DMS79 (cell line): ENCODE results near the gene RPP25.

Experiments
- DNase-seq: peaks from one replicate; lab custom pipeline; 2025; lab: John Stamatoyannopoulos, UW

RPP25 gene, protein sequence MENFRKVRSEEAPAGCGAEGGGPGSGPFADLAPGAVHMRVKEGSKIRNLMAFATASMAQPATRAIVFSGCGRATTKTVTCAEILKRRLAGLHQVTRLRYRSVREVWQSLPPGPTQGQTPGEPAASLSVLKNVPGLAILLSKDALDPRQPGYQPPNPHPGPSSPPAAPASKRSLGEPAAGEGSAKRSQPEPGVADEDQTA

DNA sequence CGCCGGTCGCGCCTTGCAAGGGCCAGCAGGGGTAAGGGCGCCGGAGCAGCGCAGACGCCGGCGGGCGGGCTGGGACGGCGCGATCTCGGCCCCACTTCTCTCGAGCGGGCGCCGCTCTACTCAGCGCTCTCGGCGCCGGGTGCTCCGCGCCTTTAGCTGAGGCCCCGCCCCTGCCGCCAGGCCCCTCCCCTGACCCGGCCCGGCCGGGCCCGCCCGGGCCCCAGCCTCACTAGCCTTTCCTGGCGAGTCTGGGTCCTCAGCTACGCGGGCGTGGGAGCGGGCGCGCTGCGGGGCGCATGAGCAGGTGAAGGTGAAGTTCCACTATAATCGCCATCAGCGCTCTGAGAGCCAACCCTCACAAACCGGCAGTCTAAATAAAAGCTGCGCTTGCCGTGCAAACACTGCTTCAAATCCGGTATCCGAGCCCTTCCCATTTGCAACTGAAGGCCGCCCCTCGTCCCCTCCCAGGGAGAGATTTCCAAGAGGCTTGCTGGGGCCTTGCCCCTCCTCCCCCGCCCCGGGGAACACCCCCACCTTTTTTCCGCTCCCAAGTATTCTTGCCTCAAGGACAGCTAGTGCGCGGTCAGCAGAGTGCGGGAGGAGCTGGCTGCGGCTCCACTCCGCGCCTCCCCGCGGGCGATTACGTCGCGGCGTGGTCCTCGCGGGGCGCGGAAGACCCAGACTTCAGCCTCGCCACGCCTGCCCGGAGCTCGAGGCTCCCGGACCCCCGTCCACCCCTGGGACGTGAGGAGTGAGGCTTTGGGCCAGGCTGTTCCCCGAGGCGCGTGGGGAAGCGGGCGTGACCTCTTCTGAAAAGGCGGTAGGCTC is at the start of gene RPP25:
Gene RPP25, minus strand, starts transcription at position 125 of the 828 bp plus-strand sequence. CDS start 189 bp downstream, outside the sequence.
- DNase-seq = peak; percentile 32

DNA sequence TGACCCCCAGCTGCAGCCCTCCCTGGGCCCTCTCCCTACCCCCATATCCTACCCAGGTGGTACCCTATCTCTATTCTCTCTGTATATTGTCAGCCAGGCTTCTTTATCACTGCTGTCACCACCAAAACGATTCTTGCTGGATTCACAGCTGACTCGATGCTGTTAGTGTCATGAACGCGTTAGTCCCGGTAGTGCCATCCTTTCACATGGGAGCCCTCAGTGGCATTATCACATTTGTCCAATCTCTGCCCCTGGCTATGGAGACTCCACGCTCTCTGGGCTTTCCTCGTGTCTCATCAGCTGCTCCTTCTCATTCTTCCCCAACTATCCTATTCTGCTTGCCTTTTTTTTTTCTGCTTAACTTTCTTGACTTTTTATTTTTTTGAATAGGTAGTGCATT is 45.8 kb upstream of the RPP25 start:
- DNase-seq = no peak

DNA sequence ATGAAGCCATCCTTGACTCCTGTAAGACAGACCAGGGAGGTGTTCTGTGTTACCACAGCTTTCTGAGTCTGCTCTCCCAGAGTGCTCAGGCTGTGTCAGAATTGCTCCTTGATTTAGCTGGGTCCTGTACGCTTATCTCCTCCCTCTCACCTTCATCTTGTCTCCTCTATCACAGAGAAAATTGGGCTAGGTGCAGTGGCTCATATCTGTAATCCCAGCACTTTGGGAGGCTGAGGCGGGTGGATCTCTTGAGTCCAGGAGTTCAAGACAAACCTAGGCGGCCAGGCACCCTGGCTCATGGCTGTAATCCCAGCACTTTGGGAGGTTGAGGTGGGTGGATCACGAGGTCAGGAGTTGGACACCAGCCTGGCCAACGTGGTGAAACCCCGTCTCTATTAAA is 44.7 kb upstream of the RPP25 start:
- no peak for DNase-seq

DNA sequence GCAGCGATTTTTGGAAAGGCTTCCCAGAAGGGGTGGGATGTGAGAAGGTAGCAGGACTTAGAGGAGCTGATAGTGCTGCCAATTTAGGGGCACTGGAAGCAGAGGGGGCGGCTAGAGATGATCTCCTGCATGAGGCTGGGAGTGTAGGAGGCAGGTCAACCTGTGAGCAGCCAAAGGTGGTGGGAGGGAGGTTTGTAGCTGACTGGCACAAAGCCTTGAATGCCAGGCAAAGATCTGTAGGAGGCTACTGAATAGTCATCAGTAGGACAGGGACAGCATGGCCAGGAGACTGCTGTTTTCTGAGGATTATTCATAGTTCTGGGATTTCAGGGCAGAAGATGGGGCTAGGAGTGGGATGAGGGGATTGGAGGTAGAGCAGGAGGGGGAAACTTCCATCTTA is 41.0 kb upstream of the RPP25 start:
- no peak for DNase-seq

DNA sequence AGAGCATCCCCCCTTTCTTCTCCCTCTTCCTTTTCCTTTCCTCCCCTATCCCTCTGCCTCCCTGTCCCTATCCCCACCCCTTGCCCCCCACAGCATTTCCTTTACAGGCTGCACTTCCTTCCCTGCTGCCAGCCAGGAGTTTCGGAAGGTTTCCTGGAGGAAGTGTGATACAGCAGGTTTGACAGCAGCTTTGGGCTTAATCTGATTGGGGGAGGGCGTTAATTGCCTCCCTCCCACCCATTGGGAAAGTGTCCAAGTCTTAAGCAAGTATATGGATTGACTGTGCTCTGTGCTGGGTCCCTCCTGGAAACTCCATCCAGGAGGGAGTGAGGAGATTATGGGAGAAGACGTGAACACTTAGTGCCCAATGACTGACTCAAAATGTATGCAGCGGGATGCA is 40.6 kb upstream of the RPP25 start:
- DNase-seq = no peak

DNA sequence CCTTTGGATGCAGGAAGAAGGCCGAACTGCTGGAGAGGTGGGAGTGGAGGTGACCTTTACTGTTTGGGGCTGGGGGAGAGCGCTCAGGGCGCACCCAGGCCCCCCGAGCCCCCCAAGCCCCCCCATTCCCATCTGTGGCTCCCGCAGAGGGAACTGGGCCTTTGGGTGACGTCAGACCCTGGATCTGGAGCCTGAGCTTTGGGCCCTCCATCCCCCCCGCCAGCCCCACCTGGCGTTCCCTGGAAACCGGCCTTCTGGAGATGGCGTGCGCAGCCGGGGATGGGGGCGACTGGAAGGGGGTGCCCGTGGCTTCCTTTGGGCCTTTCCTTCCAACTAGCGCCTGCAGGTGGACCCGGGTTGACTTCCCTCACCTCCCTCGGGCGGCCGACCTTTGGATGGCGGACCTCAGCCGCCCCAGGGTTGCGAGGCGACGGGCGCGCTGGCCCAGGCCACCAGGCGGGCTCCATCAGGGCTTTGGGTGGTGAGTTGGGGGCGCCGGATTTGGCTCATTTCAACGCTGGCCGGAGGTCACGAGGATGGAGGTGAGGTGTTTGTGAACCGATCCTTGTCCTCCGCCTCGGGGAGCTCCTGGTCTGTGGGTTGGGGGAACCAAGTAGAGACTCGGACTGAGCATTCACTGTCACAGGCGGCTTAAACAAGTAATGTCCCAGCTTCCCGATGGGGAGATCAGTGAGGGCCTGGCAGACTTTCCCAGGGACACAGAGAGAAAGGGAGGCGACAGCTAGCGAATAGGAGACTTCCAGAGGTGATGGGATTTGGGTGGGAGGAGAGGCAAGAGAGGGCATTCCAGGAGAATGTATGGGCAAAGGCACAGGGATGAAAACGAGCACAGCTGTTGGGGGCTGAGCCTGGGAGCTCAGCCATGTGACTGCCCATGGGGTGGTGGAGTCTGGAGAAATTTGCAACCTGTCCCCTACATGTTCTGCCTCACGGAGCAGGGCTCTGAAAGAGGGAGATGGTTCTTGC is 39.5 kb upstream of the RPP25 start:
- no peak for DNase-seq

DNA sequence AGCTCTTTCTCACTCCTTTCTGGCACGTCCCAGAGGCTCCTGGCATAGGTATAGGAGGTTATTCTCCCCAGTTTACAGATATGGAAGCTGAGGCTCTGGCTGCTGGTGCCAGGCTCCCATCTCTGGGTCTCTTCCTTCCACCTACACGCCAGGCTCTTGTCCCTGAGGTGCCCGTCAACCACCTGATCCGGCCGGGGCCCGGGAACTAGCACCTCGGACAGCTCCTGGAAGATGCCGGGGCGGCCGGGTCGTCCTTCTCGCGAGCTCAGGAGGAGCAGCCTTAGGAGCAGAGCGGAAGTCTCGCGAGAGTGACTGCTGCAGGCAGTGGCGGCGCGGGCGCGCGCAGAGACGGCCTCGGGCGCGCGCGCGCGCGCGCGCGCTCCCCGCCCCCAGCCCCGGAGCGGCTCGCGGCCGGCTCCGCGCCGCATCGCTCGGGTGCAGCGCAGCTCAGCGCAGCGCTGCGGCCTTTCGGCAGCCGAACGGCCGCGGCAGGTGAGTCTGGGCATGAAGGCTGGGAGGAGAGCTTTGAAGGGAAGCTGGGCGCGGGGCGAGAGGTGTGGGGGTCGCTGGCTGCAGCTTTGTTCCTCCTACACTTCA is 38.7 kb upstream of the RPP25 start, which contains the start of gene SCAMP5:
Gene SCAMP5, plus strand, starts transcription at position 382 of the 597 bp plus-strand sequence. CDS start 16,277 bp downstream, outside the sequence.
- DNase-seq = peak; percentile 81

DNA sequence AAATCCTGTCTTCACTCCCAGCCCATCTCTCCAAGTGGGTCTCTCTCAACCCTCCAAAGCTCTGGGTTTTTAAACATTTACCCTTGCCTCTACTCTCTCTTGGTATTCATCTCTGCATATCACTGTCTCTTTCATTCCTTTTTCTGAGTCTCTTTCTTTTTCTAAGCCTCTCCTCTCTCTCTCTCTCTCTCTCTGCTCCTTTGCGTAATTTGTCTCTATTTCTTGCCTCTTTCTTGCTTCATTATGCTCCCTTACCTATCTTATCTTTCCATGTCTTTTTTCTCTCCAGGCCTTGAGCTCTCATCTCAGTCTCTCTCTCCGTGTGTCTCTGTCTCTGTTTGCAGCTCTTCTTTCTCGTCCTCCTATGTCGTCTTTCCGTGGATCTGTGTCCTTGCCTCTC is 38.1 kb upstream of the RPP25 start:
- DNase-seq = no peak

DNA sequence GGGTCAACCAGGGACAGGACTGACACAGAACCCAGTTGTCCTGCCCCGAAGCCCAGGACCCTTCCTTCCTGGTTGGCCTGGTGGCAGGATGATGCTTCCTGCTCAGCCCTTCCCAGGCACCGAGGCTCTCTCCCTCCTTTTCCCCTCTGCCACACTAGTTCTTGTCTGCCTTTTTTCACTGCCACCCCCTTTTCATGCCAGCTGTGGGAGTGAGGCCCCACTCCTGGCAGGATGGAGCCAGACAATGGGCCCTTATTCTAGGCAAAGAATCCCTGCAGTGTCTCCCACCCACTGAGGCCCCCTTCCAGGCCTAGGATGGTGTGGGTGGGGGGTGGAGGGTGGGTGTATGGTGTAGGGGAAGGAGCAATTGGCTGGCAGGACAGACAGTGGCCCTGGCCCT is 37.7 kb upstream of the RPP25 start:
- DNase-seq = no peak

DNA sequence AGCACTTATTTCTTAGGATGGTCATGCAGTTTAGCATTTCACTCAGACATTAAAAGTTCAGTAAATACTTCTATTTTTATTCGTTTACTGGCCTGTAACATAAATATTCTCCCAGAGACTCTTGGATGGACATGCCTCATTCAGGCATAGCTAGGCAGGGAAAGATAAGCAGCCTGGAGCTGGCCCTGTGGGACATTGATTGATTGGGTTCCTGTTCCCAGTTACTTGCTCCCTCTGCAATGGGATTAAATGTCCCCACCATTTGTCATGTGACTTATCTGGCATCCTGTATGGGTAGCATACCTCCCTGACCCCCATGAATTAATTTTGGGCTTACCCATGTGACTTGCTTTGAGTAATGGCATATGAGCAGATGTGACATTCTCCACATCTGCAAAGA is 36.0 kb upstream of the RPP25 start:
- DNase-seq = no peak

DNA sequence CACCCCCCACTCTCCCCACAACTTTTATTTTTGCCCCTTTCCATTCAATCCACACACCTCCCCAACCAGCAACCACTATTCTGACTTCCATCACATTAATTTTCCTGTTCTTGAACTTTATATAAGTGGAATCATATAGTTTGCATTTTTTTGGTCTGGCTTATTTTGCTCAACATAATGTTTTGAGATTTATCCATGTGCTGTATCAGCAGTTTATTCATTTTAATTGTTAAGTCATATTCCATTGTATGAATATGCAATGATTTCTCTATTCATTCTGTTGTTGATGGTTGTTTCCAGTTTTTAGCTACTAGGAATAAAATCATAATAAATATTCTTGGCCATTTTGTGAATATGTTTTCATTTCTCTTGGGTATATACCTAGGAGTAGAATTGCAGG is 33.0 kb upstream of the RPP25 start:
- no peak for DNase-seq

DNA sequence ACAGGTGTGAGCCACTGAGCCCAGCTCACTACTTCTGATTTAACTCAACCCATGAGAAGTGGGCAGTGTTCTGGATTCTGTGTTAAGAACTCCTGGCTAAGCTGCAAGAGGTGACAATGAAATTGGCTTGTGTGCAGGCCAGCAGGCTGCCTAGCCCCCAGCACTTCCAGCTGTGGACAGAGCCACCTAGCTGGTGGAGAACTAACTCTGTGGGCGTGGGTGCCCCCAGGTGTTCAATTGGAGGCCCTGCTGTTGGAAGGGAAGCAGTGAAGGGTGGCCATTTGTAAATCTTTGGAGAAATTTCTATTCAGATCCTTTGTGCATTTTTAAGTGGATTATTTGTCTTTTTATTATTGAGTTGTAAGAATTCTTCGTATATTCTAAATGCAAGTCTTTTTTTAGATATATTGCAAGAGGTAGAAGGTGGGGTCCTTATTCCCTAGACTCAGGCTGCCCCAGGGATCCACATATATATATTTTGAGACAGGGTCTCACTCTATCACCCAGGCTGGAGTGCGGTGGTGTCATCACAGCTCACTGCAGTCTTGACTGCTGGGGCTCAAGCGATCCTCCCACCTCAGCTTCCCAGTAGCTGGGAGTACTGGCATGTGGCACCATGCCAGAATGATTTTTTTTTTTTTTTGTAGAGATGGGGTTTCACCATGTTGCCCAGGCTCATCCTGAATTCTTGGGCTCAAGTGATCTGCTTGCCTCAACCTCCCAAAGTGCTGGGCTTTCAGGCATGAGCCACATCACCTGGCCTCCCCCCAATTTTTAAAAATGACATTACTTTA is 31.6 kb upstream of the RPP25 start:
- peak; percentile 11 for DNase-seq

DNA sequence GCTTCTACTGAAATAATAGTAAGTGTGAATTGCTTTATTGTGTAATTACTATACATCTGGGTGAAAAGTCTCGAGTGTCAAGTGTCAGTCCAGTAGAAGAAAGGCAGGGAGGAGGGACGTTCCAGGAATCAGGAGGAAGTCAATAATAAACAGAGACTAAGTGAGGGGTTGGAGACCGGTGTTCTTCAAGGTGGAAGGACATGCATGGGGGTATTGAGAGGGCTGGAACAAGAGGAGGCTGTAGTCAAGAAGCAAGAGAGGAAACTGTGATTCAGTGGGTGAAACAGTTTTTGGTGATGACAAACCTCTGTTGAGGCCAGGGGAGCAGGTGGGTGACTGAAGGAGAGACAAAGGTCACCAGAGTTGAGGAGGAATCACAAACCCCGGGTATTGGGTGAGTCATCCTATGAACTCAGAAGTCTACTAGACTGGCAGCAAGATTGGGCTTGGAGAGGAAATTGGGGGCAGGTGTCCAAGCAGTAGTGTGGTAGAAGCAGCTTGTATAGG is 27.2 kb upstream of the RPP25 start:
- no peak for DNase-seq

DNA sequence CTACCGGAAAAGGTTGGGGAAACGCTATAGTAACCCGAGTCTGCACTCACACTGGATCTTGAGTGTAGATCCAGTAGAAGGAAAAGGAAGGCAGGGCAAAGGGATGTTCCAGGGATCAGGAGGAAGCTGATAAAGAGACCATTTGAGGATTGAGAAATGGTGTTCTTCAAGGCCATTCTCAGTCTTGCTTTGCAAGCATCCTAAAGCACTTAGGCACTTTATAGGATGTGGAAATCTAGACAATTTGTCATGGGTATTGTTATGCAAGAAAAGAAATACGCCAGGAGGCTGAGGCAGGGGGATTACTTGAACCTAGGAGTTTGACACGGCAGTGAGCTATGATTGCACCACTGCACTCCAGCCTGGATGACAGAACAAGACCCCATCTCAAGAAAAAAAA is 25.6 kb upstream of the RPP25 start:
- no peak for DNase-seq

DNA sequence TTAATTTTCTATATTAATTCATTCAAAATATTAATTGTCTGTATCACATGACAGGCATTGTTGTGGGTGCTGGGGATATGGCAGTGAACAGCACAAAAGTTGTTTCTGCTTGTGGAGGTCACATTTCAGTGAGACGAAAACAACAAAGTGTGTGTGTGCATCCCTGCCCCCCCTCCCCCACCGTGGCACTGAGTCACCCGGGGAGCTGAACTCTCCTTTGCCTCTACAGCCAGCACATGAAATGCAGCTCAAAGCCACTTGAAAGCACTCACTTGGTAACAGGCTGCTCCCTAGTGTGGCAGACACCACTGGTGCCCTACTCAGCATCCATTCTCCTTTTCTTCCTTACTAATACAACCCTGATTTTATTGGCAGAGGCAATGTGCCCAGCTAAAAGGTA is 21.9 kb upstream of the RPP25 start:
- peak; percentile 72 for DNase-seq

DNA sequence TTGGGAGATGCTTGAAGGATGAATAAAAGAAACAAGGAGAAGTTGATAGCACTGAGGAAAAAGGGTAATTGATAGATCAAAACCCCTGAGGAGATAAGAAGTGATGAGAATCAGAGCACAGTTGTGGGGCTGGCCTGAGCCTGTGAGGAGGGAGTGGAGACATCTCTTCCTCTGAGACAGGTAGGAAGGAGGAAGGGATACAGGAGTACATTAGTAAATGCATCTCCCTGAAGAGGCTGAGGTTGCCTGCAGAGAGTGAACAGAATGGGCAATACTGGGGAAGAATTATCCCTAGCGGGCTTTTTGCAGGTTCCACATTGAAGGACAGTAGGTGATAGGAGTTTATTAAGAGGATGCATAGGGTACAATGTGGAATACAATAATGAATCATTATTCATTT is 21.5 kb upstream of the RPP25 start:
- no peak for DNase-seq

DNA sequence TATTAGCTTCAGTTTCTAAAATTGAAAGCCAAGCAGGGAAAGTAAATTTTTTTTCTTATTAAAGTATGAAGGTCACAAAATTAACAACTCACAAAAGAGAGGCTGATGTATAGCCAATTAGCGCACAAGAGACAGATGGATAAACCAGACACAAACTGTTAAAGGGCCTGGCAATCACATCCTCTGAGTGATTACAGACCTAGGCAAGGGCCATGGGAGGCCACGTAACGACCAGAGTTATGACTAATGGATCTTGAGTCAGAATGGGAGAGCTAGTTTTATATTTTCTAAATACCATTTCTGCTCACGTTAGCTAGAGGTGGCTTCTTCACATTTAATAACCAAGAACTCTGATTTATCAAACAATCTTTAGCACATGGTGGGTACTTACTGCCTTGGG is 21.0 kb upstream of the RPP25 start:
- no peak for DNase-seq

DNA sequence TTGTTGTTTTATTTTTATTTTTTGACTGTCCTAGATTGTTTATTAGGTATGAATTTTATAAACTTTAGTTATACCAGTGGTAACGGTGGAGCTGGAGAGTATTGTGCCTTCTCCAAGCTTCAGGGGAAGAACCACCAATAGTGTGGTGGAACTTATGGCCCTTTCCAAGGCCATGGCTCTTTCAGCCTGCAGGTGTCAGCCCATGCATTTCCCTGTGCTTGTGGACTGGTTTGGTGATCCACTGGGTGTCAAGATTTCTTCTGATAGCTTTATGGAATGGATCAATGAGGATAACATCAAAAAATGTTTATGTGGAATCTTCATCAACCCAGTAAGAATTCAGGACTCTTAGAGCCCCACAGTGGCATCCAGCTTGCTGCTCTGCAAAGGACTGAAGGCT is 19.6 kb upstream of the RPP25 start:
- DNase-seq = no peak

DNA sequence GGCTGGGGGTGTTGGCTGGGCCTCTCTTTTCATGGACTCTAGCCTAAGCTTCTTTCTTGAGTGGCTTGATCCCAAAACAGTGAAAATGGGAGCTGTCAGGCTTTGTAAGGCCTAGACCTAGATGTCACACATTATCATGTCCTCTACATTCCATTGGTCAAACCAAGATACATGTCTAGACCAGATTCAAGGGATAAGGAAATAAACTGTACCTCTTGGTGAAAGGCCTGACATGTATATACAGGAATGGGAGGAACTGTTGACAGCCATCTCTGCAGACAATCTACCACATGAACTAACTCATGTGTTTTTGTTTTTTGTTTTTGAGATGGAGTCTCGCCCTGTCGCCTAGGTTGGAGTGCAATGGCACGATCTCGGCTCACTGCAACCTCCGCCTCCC is 11.1 kb upstream of the RPP25 start:
- DNase-seq = no peak

DNA sequence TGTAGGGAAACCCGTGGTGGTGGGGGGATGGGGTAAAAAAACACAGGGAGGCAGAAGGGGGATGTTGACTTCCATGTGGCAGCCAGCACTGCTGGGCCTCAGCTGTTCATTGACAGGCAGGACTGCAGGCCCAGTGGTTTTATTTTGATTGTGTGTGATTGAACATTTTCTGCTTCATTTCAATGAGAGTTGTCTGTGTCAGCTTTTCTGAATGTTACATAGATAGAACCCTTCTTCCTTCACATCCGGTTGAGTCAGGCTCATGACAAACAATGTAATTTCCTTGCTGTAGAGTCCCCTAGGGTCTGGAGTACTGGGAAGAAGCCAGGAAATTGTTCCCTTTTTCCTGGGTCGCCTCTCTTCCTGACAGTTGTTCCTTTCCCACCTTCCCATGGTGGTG is 8.2 kb upstream of the RPP25 start:
- no peak for DNase-seq

DNA sequence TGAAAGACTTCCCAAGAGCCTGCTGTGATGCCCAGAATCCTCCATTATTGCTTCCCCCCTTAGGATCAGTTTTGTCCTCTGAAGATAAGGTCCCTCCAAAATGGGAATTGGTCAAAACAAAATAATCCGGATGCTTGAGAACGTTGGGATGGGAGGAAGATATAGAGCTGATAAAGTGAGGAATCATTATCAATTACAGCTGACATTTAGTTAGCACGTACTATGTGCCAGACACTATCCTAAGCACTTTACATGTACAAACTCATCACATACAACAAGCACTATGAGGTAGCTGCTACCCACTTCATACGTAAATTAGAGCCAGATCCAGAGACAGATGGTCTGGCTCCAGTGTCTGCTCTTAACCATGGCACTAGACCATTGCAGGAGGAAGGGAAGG is 6.6 kb upstream of the RPP25 start:
- DNase-seq = no peak
